ENCODE data around the gene ZNF491. TPM values are rescaled to one million over a fixed set of nuclear protein-coding genes. Genes with fewer than 3 reads are reported as not detected.

Gene ZNF491
- total RNA-seq, 1 experiment from 2014 or later, result 0.98 TPM

DNA sequence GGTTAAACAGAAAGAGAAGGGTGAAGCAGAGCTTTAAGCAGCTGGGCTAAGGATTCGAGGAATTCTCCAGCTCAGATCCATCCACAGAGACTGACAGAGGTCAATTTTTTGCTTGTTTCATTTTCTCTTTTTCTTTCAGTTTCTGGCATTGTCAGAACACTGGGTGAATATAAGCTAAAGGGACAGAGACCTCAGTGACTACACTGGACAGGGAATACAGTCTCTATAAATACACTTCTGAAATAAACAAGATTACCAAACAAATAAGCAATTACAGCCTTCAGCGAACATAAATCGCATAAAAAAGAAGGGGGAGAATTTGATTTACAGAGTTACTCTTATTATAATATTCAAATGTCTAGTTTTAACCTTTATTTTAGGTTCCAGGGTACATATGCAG is 35.2 kb upstream of the ZNF491 start:
- intact Hi-C loops (cut with micrococcal nuclease; ENCODE audit: unreplicated experiment), result no loop called here
- CTCF ChIA-PET, result interaction anchor here (0.5 kb wide), 1 partner anchor 380 kb away, joined by 6 read pairs; no protein-coding TSS in a partner anchor
- in situ Hi-C loops (cut with HindIII; ENCODE audit: low pct_unique_long_range_greater_than_20kb, low sequenced_read_pairs), result no loop called here
- no peaks in the 10 kb centered on the region for H3K27me3 ChIP-seq (ENCODE audit: control insufficient read depth, insufficient read depth, low read length)
- H3K27ac ChIP-seq (ENCODE audit: low read length), result no peak overlapping the region
- POLR2A ChIA-PET, result no interaction called here
- H3K4me1 ChIP-seq (ENCODE audit: control insufficient read depth, insufficient read depth, low read length), result no peaks in the 10 kb centered on the region
- ATAC-seq (no peak), DNase-seq (ENCODE audit: low read depth, low spot score) (no peak)
- no peaks in the 10 kb centered on the region for H3K36me3 ChIP-seq (ENCODE audit: control insufficient read depth, insufficient read depth, low read length)
- H3K4me3 ChIP-seq (ENCODE audit: low read depth in 2 of 2, low read length in 2 of 2), result no peak overlapping the region
- TF ChIP-seq, protein P1, sequence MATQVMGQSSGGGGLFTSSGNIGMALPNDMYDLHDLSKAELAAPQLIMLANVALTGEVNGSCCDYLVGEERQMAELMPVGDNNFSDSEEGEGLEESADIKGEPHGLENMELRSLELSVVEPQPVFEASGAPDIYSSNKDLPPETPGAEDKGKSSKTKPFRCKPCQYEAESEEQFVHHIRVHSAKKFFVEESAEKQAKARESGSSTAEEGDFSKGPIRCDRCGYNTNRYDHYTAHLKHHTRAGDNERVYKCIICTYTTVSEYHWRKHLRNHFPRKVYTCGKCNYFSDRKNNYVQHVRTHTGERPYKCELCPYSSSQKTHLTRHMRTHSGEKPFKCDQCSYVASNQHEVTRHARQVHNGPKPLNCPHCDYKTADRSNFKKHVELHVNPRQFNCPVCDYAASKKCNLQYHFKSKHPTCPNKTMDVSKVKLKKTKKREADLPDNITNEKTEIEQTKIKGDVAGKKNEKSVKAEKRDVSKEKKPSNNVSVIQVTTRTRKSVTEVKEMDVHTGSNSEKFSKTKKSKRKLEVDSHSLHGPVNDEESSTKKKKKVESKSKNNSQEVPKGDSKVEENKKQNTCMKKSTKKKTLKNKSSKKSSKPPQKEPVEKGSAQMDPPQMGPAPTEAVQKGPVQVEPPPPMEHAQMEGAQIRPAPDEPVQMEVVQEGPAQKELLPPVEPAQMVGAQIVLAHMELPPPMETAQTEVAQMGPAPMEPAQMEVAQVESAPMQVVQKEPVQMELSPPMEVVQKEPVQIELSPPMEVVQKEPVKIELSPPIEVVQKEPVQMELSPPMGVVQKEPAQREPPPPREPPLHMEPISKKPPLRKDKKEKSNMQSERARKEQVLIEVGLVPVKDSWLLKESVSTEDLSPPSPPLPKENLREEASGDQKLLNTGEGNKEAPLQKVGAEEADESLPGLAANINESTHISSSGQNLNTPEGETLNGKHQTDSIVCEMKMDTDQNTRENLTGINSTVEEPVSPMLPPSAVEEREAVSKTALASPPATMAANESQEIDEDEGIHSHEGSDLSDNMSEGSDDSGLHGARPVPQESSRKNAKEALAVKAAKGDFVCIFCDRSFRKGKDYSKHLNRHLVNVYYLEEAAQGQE (IDR thresholded peaks at IDR 0.05; ENCODE audit: insufficient read depth in 1 of 2, low read depth in 2 of 2, low read length in 1 of 2), result no peak
- TF ChIP-seq SIN3A (IDR thresholded peaks at IDR 0.05; ENCODE audit: borderline replicate concordance, insufficient read depth, low read depth, low read length) (no peak), TCF7L2 (IDR thresholded peaks at IDR 0.05; ENCODE audit: low read depth, low read length) (no peak), POLR2AphosphoS5 (IDR thresholded peaks at IDR 0.05; ENCODE audit: low read depth, low read length) (no peak)
- TF ChIP-seq, protein P2, sequence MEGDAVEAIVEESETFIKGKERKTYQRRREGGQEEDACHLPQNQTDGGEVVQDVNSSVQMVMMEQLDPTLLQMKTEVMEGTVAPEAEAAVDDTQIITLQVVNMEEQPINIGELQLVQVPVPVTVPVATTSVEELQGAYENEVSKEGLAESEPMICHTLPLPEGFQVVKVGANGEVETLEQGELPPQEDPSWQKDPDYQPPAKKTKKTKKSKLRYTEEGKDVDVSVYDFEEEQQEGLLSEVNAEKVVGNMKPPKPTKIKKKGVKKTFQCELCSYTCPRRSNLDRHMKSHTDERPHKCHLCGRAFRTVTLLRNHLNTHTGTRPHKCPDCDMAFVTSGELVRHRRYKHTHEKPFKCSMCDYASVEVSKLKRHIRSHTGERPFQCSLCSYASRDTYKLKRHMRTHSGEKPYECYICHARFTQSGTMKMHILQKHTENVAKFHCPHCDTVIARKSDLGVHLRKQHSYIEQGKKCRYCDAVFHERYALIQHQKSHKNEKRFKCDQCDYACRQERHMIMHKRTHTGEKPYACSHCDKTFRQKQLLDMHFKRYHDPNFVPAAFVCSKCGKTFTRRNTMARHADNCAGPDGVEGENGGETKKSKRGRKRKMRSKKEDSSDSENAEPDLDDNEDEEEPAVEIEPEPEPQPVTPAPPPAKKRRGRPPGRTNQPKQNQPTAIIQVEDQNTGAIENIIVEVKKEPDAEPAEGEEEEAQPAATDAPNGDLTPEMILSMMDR (IDR thresholded peaks at IDR 0.05), result no peak
- no TSS peak for BruUV-seq (replicated peaks)
- no peaks in the 10 kb centered on the region for H3K9me3 ChIP-seq (ENCODE audit: control insufficient read depth, insufficient read depth, low read depth, low read length)

DNA sequence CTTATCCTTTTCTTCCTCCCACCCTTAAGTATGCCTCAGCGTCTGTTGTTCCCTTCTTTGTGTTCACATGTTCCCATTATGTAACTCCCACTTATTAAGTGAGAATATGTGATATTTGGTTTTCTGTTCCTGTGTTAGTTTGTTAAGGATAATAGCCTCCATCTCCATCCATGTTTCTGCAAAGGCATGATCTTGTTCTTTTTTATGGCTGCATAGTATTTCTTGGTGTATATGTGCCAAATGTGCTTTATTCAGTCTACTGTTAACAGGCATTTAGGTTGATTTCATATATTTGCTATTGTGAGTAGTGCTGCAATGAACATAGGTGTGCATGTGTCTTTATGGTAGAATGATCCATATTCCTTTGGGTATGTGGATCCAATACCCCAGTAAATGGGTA is 34.7 kb upstream of the ZNF491 start:
- CTCF ChIA-PET, result no interaction called here
- DNase-seq (ENCODE audit: low read depth, low spot score), result no peak
- ATAC-seq, result no peak
- no TSS peak for BruUV-seq (replicated peaks)
- in situ Hi-C loops (cut with HindIII; ENCODE audit: low pct_unique_long_range_greater_than_20kb, low sequenced_read_pairs), result no loop called here
- Histone ChIP-seq H3K9me3 (ENCODE audit: control insufficient read depth, insufficient read depth, low read depth, low read length) (no peaks in the 10 kb centered on the region), H3K4me3 (ENCODE audit: low read depth in 2 of 2, low read length in 2 of 2) (no peak overlapping the region), H3K27ac (ENCODE audit: low read length) (no peak overlapping the region), H3K4me1 (ENCODE audit: control insufficient read depth, insufficient read depth, low read length) (no peaks in the 10 kb centered on the region), H3K36me3 (ENCODE audit: control insufficient read depth, insufficient read depth, low read length) (no peaks in the 10 kb centered on the region), H3K27me3 (ENCODE audit: control insufficient read depth, insufficient read depth, low read length) (no peaks in the 10 kb centered on the region)
- TF ChIP-seq TCF7L2 (IDR thresholded peaks at IDR 0.05; ENCODE audit: low read depth, low read length) (no peak), POLR2AphosphoS5 (IDR thresholded peaks at IDR 0.05; ENCODE audit: low read depth, low read length) (no peak), SIN3A (IDR thresholded peaks at IDR 0.05; ENCODE audit: borderline replicate concordance, insufficient read depth, low read depth, low read length) (no peak)
- TF ChIP-seq, protein P2 (IDR thresholded peaks at IDR 0.05), result no peak
- TF ChIP-seq, protein P1 (IDR thresholded peaks at IDR 0.05; ENCODE audit: insufficient read depth in 1 of 2, low read depth in 2 of 2, low read length in 1 of 2), result no peak
- intact Hi-C loops (cut with micrococcal nuclease; ENCODE audit: unreplicated experiment), result no loop called here
- POLR2A ChIA-PET, result no interaction called here
